K562 (cell line): ENCODE data around the gene GIPR. TPM values are rescaled to one million over a fixed set of nuclear protein-coding genes. Genes with fewer than 3 reads are reported as not detected.

ENCODE experiments used
- BDP1 ChIP-seq: IDR thresholded peaks from 3 replicates; pipeline ENCODE4 v1.6.1; 2011; ENCODE audit not compliant: insufficient read length, insufficient read depth
- CAMTA2 ChIP-seq: fragments of 250-450 bp; sonication (Bioruptor Pico); conservative IDR thresholded peaks from 2 replicates; pipeline ENCODE4 v1.5.1; 2022
- CBX3 ChIP-seq, 2 experiments: IDR thresholded peaks; 1 replicate in 1 of 2; 2 replicates in 1 of 2; pipeline ENCODE4 v1.6.1; 2012; ENCODE audit warnings: inconsistent platforms in 2 of 2, low read length in 2 of 2, borderline replicate concordance in 1 of 2, control low read depth in 1 of 2
- LARP7 ChIP-seq: fragments of 450-650 bp; IDR thresholded peaks from 2 replicates; pipeline ENCODE4 v1.6.1; 2016
- MED1 ChIP-seq: sonication (generic); formaldehyde crosslinking; IDR thresholded peaks from 2 replicates; pipeline ENCODE4 v1.8.1; 2023; ENCODE audit warnings: missing genetic modification reagents, borderline replicate concordance
- MEF2D ChIP-seq: conservative IDR thresholded peaks from 2 replicates; pipeline ENCODE4 v1.6.1; 2016; ENCODE audit warnings: low read depth, missing genetic modification characterization, missing compliant biosample characterization
- MTA3 ChIP-seq: fragments of 450-650 bp; formaldehyde crosslinking; IDR thresholded peaks from 2 replicates; pipeline ENCODE4 v1.6.1; 2017; ENCODE audit warnings: mild to moderate bottlenecking, borderline replicate concordance
- NEUROD1 ChIP-seq: fragments of 150-350 bp; IDR thresholded peaks from 2 replicates; pipeline ENCODE4 v1.6.1; 2014; ENCODE audit warnings: borderline replicate concordance, low read length, low read depth; ENCODE audit not compliant: partially characterized antibody
- PHF20 ChIP-seq: fragments of 450-650 bp; IDR thresholded peaks from 2 replicates; pipeline ENCODE4 v1.6.1; 2018; ENCODE audit not compliant: partially characterized antibody
- PPARD ChIP-seq: fragments of 250-450 bp; sonication (Bioruptor Pico); IDR thresholded peaks from 2 replicates; pipeline ENCODE4 v1.8.0; 2022; ENCODE audit warnings: inconsistent platforms, mild to moderate bottlenecking, moderate library complexity
- RBM15 ChIP-seq: fragments of 200-400 bp; formaldehyde crosslinking; IDR thresholded peaks from 2 replicates; pipeline ENCODE4 v1.6.1; 2018; ENCODE audit warnings: mild to moderate bottlenecking, low read length, moderate library complexity; ENCODE audit not compliant: insufficient read depth
- SMAD2 ChIP-seq: fragments of 150-350 bp; IDR thresholded peaks from 2 replicates; pipeline ENCODE4 v1.6.1; 2014; ENCODE audit warnings: low read depth, mild to moderate bottlenecking, low read length
- SNIP1 ChIP-seq: fragments of 450-650 bp; IDR thresholded peaks from 2 replicates; pipeline ENCODE4 v1.7.1; 2017; ENCODE audit warnings: low read depth, mild to moderate bottlenecking
- TCF3 ChIP-seq: sonication (generic); formaldehyde crosslinking; IDR thresholded peaks from 2 replicates; pipeline ENCODE4 v1.4.0; 2020; ENCODE audit warnings: mild to moderate bottlenecking, missing genetic modification reagents
- ZNF12 ChIP-seq: sonication (generic); formaldehyde crosslinking; IDR thresholded peaks from 2 replicates; pipeline ENCODE4 v1.4.0; 2020; ENCODE audit warnings: mild to moderate bottlenecking, missing genetic modification reagents
- ZNF696 ChIP-seq: fragments of 250-450 bp; sonication (Bioruptor Pico); conservative IDR thresholded peaks from 2 replicates; pipeline ENCODE4 v1.4.0; 2020; ENCODE audit warnings: mild to moderate bottlenecking, moderate library complexity
- polyA plus RNA-seq, 8 experiments: library from polyadenylated mRNA; depleted of rRNA in 4 of 8; stranded (reverse) in 5 of 8; unstranded in 3 of 8; fragments of >200 nt; fragmentation: Nextera tagmentation in 2 of 8; fragmentation: Illumina TruSeq in 1 of 8; extraction: Ambion mirVana in 2 of 8; extraction: Trizol in 1 of 8; gene quantifications; 2 replicates each; pipeline versions ENCODE4 v1.2.1 to v1.2.3, GENCODE V29; 2011 to 2014; ENCODE audit warnings: inconsistent platforms in 1 of 8, missing spikeins in 1 of 8
- total RNA-seq, 7 experiments: library from RNA; depleted of rRNA in 6 of 7; stranded (reverse); fragments of >200 nt in 6 of 7; fragmentation: Illumina TruSeq in 2 of 7; extraction: Trizol in 2 of 7; gene quantifications; 2 replicates each; pipeline versions ENCODE4 v1.2.1 to v1.2.3, GENCODE V29; 2011 to 2021; ENCODE audit warnings: low replicate concordance in 1 of 7
- TF ChIP-seq, protein P1 (sequence below): fragments of 450-650 bp; IDR thresholded peaks from 2 replicates; pipeline ENCODE4 v1.7.1; 2018; ENCODE audit warnings: mild to moderate bottlenecking, low read depth; ENCODE audit not compliant: partially characterized antibody
- TF ChIP-seq, protein P2 (sequence below): fragments of 250-450 bp; sonication (Bioruptor Pico); IDR thresholded peaks from 2 replicates; pipeline ENCODE4 v1.6.1; 2021; ENCODE audit warnings: mild to moderate bottlenecking
- TF ChIP-seq, protein P3 (sequence below): fragments of 450-650 bp; IDR thresholded peaks from 2 replicates; pipeline ENCODE4 v1.6.1; 2017; ENCODE audit warnings: antibody characterized with exemption
- TF ChIP-seq, protein P4 (sequence below): IDR thresholded peaks from 2 replicates; pipeline ENCODE4 v1.6.1; 2014; ENCODE audit warnings: antibody characterized with exemption

The GIPR gene
- total and polyA plus RNA-seq, 9 of the 15 experiments (the other 6 are each of a cell fraction or from before 2014, with no cell fraction given) = 2.2 to 26.8 (median 12.7) TPM

DNA sequence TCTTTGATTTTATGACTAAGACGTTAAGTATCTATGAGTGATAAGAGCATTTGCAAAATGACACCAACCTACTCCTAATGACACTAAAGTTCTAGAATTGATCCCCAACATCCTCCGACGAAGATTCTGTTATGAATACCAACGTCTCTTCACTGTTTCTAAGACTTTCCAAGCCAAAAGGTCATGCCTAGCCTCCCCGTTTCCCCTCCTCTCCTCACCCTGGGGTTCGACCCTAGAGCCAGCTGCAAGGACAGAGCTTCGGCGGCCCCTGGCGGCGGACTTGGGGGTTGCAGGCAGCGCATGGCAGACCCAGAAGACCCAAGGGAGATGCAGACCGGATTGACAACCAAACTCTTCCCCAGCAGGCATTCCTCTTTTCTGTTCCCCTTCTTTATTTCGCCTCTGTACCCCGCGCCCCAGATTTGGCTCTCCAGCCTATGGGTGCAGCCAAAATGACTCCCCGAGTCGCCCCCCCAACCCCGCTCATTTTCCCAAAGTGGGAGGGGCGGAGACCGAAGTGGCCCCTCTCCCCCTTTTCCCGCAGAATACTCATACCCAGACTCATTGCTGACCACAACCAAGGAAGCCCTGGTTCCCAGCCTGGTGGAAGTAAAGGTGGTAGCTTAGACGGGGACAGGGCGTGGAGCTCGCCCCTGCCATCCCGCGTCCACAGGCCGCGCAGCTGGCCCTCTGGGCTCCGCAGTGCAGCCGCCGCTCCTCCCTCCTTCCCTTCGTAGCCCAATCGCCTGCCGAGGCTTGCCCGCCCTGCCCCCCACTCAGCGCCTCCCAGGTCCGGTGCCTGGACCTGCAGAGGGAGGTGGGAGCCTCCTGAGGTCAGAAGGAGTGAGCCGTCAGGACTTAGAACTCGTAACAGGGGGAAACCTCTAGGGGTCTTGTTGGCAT lies 24.7 kb upstream of the GIPR start (continued):
- TF ChIP-seq, protein P1, sequence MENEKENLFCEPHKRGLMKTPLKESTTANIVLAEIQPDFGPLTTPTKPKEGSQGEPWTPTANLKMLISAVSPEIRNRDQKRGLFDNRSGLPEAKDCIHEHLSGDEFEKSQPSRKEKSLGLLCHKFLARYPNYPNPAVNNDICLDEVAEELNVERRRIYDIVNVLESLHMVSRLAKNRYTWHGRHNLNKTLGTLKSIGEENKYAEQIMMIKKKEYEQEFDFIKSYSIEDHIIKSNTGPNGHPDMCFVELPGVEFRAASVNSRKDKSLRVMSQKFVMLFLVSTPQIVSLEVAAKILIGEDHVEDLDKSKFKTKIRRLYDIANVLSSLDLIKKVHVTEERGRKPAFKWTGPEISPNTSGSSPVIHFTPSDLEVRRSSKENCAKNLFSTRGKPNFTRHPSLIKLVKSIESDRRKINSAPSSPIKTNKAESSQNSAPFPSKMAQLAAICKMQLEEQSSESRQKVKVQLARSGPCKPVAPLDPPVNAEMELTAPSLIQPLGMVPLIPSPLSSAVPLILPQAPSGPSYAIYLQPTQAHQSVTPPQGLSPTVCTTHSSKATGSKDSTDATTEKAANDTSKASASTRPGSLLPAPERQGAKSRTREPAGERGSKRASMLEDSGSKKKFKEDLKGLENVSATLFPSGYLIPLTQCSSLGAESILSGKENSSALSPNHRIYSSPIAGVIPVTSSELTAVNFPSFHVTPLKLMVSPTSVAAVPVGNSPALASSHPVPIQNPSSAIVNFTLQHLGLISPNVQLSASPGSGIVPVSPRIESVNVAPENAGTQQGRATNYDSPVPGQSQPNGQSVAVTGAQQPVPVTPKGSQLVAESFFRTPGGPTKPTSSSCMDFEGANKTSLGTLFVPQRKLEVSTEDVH = peak; percentile 17
- TF ChIP-seq, protein P2, sequence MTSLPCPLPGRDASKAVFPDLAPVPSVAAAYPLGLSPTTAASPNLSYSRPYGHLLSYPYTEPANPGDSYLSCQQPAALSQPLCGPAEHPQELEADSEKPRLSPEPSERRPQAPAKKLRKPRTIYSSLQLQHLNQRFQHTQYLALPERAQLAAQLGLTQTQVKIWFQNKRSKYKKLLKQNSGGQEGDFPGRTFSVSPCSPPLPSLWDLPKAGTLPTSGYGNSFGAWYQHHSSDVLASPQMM (CRISPR knock-in tag) = no peak
- TF ChIP-seq SNIP1 (no peak), RBM15 (no peak), BDP1 (no peak), TCF3 (CRISPR knock-in tag) (no peak), PHF20 (no peak), MEF2D (tag) (no peak), SMAD2 (no peak), CBX3 (IDR thresholded peaks at IDR 0.05; ENCODE audit: borderline replicate concordance in 1 of 2, low read length in 2 of 2) (0 out of 3 replicates have a peak, but pooled peaks of 1 of the 2 experiments have one; percentile 15), NEUROD1 (no peak), MED1 (CRISPR knock-in tag) (no peak), PPARD (no peak), LARP7 (no peak), ZNF12 (CRISPR knock-in tag) (no peak), MTA3 (0 out of 2 replicates have a peak, but pooled peaks have one; percentile 43), ZNF696 (CRISPR knock-in tag) (no peak), CAMTA2 (CRISPR knock-in tag) (no peak)
- TF ChIP-seq, protein P3, sequence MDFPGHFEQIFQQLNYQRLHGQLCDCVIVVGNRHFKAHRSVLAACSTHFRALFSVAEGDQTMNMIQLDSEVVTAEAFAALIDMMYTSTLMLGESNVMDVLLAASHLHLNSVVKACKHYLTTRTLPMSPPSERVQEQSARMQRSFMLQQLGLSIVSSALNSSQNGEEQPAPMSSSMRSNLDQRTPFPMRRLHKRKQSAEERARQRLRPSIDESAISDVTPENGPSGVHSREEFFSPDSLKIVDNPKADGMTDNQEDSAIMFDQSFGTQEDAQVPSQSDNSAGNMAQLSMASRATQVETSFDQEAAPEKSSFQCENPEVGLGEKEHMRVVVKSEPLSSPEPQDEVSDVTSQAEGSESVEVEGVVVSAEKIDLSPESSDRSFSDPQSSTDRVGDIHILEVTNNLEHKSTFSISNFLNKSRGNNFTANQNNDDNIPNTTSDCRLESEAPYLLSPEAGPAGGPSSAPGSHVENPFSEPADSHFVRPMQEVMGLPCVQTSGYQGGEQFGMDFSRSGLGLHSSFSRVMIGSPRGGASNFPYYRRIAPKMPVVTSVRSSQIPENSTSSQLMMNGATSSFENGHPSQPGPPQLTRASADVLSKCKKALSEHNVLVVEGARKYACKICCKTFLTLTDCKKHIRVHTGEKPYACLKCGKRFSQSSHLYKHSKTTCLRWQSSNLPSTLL = no peak
- TF ChIP-seq, protein P4, sequence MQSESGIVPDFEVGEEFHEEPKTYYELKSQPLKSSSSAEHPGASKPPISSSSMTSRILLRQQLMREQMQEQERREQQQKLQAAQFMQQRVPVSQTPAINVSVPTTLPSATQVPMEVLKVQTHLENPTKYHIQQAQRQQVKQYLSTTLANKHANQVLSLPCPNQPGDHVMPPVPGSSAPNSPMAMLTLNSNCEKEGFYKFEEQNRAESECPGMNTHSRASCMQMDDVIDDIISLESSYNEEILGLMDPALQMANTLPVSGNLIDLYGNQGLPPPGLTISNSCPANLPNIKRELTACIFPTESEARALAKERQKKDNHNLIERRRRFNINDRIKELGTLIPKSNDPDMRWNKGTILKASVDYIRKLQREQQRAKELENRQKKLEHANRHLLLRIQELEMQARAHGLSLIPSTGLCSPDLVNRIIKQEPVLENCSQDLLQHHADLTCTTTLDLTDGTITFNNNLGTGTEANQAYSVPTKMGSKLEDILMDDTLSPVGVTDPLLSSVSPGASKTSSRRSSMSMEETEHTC = no peak
